Endometrium (tissue), 2 donors: ENCODE data around the gene GLG1.

ENCODE experiments used
- FAIRE-seq: peaks from 2 replicates; lab custom pipeline; 2012; peaks lifted over from hg19 to GRCh38; lab: Jason Lieb, UNC
- donor health status: control.
- donor health status: control.

GLG1 gene

DNA sequence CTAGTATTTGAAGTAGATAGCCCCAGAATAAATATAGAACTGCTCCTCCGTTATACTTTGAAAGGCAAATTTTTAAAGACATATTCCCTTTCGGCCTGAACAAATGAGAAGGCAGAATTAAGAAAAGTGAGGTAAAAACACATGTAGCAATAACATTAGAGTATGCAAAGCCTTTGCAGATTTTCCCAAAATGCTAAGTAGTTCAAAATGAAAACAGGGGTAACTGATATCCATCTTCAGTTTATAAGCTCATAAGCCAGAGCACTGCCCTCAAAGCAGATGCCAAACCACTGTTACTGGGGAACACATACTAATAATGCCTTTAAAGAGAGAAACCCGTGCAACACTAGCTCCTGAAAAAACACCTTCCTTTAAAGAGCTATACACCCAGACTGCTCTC lies 134.4 kb downstream of the GLG1 start:
- no peak for FAIRE-seq

DNA sequence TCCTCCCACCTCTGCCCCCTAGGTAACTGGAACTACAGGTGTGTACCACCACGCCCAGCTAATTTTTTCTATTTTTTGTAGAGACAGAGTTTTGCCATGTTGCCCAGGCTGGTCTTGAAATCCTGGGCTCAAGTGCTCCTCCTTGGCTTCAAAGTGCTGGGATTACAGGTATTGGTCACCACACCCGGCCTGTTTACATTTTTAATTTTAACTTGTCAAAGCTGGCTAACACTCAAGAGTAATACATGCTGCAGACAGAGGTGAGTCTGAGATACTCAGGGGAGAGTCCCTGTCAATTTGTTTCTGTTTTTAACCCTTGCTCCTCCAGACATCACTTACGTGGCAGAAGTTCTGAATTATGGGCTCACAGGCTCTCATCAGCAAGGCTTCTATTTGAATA lies 134.9 kb downstream of the GLG1 start:
- no peak for FAIRE-seq

DNA sequence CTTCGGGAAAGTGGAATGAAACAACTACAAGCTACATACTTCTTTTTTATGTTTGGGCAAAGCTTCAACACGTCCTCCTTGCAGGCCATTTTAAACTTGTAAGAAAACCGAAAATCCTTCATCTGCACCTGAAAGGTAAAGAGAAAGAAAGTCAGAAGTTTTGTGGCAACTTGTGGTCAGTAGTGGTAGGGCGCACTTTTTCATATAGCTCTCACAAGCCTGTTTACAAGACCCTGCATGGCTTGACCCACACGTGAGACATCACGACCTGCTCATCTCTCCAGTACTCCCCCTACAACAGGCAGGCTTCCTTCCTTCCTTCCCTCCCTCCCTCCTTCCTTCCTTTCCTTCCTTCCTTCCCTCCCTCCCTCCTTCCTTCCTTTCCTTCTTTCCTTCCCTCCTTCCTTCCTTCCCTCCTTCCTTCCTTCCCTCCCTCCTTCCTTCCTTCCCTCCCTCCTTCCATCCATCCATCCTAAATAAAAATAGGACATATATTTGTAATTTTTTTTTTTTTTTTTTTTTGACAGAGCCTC lies 136.9 kb downstream of the GLG1 start:
- FAIRE-seq, result no peak

DNA sequence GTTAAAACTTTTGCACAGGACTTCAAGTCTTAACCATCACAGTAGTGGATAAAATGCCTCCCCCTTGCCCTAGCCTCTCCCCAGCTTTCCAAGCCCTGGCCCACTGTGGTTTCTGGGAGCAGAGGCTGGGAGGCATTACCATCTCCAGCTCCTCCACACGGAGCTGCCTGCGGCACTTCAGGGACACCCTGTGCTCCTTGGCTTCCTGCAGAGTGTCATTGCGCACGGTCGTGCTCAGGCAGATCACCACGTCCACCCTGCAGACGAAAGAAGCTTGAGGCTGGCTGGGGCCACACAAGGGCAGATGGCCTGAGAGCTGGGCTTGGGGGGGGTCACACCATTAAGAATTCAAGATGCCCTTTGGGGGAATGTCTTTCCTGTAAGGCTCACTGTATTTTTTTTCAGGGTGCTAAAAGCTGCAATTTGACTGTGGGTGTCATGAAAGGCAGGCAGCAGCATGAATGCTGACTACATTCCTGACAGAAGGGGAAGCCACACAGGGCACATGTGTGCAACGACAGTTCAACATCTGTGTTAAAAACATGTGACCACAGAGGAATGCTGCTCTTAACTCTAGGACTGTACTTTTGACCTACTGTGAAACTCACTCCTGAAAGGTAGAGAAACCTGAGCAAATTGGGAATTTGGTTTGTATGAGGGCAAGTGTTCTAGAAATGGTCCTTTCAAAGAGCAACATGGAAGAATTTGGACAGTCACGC lies 137.9 kb downstream of the GLG1 start:
- no peak for FAIRE-seq

DNA sequence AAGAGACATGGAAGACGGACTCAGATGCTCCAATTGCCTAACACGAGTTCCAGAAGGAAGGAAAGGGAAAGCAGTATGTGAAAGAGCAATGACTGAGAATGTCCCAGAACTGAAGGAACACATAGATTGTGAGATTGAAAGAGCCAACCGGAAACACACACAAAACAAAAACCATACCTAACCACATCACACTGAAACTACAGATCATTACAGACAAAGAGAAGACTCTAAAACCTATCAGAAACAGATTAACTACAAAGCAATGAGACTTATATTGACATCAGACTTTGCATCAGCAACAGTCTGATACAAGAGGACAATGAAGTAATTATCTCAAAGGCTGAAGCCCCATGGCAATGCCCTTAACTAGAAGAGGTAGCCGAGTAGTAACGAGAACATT lies 140.0 kb downstream of the GLG1 start:
- FAIRE-seq, result no peak

DNA sequence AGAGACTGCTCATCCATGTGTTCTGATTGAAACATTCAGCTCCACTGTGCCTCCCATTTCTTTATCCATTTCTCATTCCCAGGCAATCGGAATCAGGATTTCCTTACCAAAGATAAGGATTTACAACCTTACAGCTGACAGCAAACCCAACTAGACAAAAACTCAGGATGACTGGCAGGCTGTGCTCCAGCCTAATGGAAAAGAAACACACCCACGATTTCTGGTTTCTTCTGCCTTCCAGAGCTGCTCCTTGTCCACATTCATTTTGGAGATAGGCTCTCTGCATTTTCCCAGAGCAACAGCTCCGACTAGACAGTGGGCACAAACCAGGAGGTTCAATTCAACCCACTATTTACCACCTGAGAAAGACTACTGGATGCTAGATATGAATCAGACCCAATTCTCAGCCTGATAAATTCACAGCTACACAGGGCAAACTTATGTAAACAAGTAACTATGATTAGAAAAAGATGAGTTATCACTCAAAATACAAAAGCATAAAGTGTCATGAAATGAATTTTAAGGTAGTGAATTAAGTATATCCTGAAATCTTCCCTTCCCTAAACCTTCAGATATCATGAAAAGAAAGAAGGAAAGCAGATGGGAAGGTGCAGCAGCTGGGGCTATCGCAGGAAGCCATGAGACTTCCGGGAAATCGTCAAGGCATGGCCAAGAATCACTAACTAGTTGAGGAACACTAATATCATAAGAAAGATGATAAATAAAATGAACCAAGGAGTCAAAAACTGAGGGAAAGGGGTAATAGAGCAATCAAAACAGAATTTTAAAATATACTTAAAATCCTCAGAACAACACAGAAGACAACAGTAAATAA lies 140.8 kb downstream of the GLG1 start:
- no peak for FAIRE-seq

DNA sequence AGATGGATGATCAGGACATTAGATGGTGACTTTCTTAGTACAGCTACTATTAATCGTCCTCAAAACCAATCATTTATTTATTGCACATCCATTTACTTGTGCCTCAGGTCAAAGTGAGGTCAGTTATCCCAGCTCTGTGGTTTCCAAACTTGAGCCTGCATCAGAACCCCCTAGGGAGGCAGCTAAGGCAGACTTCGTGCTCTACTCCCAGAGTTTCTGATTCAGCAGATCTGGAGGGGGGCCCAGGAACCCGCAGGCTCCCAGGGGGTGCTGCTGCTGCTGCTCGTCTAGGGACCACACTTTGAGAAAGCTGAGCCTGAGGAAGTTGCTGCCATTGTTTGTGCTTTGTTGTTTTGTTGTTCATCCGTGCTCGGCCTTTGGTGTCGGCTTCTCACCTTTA lies 141.6 kb downstream of the GLG1 start:
- FAIRE-seq, result no peak

DNA sequence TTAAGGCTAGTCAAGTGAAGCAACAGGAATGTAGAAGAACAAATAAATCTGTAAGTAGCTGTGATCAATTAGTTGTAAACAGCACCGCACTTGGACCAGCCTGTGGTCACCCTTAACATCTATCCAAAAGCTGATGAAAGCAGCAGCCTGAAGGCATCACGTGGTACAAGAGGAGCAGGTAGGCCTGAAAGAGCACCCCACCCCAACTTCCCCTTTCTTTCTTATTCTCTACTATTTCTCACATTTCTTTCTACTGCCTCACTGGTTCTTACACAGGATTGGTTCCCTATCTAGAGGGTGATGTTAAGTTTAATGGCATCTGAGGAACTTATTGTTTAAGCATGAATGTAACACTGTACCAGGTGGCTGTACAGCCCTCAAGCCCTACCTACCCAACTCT lies 143.0 kb downstream of the GLG1 start:
- FAIRE-seq, result no peak

DNA sequence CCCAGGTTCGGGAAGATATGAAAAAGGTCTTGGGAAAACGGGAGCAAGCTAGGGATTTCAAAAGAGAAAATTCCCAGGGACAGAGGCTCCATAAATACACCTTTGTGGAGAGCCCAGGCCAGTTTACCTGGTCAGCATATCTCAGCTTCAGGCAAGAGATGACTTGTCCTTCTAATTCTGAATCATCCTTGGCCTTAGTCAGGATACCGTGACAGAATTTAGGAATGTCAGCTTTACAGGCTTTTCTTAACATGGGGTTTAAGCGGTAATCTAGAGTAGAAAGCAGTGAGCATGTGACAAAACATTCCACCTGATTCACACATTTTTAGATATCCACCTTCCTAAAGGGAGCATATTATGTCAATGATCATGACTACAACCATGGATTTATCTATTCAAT lies 144.6 kb downstream of the GLG1 start:
- FAIRE-seq, result no peak

DNA sequence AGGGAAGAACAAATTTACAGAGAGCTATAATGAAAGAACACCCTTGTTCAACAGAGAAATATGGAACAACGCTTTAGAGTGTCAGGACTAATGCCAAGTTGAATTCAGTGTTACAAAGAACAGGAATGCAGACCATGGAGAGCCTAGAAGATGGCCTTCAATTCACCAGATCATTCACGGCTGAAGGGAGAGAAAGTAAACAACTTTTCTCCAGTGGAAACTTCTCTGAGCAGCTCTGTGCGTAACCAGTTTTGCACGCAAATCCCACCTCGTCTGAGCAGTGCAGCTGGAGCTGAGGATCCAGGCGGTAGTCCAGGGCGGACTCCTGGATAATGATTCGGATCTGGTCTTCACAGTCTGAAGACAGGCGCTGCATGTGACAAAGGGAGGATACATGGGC lies 145.1 kb downstream of the GLG1 start:
- FAIRE-seq, result no peak

DNA sequence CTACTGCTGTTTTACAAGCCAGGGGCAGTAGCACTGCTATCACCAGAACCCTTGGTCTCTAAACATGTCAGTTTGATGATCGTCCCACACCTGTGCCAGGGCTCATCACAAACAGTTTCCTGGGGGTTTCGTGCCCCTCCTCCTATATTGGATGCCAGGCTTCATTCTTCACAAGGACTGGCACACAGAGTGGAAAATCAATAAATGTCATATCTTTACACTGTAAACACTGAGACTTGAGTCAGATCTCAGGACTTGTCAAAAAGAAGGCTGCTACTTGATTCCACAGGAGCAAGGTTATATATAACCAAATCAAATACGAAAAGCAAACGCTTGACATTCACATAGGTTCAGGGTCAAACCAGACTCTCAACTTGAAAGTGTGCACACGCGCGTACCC lies 146.4 kb downstream of the GLG1 start:
- FAIRE-seq, result no peak

DNA sequence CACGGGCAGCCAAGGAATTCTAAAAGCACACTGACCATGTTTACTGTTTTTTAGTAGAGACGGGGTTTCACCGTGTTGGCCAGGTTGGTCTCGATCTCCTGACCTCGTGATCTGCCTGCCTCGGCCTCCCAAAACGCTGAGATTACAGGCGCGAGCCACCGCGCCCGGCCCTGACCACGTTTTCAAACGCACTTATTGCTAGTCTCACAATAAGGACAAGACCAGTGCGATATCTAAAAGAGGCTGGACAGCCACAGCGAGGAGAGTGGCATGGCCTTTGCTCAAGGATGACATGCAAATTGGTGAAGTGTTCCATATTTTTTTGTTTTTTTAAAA lies 150.7 kb downstream of the GLG1 start:
- no peak for FAIRE-seq

DNA sequence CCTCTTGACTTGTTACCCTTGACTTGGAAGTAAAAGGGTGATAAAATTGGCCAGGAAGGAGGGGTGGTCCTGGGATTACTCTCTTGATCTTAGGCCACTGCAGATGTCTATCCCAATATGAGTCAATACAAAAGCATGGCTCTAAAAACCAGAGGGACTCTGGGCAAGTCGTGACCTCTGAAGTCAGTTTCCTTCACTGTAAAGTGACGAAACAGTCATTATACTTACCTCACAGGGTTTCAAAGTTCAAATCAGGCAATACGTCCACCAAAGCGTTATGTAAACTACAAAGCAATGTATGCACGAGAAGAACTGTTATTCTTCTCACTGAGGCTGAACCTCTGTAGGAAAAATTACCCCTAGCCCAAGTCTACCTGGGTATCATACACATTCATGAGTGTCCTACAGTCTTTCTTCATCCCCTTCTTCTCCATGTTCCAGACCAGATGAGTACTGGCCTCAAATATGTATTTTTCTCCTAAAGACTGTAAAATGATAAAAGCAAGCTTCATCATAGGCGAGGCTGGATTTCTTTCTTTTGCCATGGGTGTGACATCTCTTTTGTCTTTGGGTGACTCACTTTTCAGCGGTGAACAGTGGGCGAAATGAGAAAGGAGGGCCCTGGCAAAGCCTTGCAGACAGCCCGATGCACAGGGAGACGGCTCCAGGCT lies 151.2 kb downstream of the GLG1 start:
- FAIRE-seq, result no peak

DNA sequence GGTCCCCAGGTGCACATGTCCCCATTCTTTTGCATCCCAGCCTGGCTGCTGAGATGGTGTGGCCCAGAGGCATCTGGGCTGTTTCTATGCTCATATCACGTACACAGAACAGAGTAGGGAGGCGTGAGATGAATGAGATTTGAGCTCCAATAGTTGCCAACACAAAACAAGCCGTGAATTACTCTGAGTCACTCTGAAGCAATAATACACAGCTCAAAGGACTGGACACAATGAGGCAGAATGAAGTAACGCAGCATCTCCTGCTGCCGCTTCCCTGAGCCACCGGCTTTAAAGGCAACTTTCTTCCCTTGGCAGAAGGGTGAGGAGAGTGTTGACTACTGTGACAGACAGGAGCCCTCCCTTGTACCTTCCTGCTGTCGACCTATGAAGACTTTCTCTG lies 151.7 kb downstream of the GLG1 start:
- no peak for FAIRE-seq

DNA sequence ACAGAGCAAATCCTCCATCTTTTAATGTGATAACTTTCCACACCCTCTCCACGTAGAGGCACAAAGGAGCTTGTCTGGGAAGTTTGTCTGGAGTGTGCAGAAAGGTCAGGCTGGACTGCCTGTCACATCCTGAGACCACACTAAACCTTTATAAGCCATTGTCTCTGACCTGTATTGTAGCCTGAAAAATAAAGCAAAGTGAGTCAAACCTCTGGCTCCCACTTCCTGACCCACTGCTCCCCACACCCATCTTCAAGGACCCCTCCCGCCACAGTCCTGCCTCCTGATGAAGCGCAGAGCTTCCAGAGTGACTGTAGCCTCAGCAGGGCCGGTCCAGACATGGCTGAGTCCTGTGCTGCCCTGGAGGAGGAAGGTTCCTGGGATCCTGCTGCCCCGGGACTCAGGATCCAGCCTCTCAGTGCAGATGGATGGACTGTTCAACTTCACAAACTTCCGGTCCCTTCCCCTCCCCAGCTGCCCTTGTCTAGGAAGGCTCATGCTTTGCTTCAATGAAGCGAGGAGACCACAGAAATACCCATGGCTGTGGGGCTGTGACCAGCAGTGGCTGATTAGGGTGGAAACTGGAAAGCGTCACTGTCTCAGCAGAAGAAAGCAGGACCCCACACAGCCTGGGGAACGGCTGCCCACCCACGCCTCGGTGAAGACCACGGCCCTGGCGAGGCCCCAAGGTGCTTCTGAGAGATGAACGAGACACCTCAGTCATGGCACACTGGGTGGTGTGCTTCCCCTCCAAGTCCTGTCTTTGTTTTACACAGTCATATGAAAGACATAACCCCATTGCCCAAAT lies 154.8 kb downstream of the GLG1 start:
- no peak for FAIRE-seq

DNA sequence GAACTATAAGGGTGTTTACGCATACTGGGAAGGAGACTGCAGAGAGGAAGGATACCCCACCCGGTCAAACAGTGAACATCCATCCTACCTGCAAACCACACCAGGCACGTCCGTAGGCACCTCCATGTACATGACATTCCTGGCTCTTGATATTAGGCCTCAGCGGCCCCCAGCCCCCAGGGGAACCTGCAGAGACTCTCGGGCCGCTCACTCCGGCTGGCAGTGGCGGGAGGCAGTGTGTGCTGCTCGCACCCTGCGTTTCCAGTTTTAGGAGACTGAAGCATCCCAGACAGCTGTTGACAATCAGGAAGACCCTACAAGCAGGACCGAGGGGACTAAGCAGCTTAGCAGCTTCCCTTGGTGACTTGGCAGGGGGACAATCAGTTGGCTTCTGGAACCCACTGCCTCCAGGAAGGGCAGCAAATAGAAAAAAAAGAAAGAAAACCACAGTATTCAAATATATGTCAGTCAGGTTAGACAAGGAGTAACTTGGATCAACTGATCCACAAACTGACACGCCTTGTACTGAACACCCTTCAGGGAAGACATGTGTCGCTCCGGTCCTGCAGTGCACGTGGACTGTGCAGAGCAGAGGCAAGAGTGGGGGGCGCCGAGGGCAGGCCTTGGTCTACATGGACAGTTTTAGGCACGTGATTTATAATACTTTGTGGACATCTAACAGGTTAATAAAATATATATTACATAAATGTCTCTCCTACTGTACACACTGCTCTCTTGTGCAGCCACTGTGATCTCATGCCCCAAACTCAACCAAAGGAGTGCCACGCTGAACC lies 155.8 kb downstream of the GLG1 start:
- no peak for FAIRE-seq

DNA sequence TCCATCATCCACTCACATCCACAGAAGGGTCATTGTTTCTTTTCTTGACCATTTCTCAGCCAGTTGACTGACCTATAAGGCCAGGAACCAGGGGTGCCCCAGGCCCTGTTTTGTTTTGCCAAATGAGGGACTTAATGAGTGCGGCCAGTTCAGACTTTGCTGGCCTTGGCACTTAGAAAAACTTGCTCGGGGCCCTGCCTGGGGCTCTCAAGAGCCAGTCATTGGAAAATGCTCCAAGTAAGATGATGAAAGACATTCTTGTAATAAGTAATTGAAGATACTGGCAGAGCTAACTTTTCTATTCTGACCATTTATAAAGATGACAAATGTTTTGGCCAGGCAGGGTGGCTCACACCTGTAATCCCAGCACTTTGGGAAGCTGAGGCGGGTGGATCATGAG lies 156.7 kb downstream of the GLG1 start:
- FAIRE-seq, result no peak

DNA sequence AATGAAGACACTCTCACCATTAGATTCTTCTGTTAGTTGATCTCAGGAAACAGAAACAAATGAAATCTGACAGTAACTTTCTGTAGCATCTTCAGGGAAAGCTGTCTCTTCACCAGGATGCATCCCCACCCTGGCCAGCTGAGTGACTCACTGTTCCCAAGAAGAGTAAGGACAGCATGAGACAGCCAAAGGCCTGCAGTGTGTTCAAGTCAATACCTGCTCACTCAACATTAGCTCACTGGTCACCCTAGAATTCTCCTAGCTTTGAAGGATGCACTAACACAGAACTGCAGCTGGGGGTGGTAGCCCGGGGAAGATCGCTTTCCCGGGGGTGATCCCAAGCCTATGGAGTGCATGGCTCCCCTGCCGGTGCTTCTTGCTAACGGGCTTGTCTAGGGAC lies 157.4 kb downstream of the GLG1 start:
- no peak for FAIRE-seq

DNA sequence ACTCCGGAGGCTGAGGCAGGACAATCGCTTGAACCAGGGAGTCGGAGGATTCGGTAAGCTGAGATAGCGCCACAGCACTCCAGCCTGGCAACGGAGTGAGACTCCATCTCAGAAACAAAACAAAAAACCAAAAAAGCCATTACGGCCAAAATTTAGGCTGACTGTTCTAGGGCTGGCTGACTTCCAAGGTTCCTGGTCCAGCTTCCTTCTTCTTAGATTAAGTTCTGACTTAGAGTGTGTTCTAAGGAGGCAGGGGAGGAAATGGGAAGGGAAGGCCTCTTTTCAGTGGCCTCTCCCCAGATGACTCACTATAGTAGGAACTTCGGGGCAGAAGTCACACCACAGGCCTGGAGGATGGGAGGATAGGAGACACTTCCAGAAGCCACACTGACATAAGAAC lies 157.9 kb downstream of the GLG1 start:
- no peak for FAIRE-seq

DNA sequence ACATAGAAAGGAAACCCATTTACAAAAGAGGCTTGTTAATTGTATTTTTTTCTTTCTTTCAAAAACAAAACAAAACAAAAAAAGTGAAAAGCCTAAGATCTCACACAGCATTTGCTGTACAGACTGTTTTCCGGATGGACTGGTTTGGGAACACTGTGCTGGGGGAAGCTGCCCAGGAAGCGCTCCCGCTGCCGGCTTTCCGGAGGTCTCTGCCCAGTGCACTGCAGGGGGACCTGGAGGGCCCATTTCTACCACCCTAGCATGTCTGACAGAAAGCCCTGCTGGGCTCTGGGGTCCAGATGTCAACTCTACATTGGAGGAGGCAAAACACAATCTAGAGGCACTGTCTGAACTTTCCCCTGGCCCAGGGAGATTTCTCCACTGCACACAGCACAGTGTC lies 159.3 kb downstream of the GLG1 start:
- no peak for FAIRE-seq

DNA sequence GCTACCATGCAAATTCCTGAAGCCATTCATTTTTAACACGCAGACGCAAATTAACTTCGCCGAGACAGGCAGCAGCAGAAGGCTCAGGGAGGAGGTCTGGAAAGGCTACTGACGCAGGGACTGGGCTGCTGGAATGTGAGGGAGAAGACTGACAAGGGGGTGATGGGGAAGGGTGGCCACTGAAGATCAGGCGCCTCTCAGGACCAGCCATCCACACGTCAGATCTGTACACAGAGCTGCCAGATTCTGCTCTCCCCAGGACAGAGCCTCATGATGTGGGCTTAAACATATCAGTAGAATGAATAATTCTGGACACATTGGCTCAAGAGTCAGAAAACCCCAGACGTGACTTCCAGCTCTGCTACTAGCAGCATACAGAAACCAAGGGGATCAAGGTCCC lies 160.0 kb downstream of the GLG1 start:
- no peak for FAIRE-seq
